AG10803 (cell line): Measurements from ENCODE around the gene ROR2.
A peak's percentile ranks its signal among the peaks of the same experiment; 100 is the strongest.
"Not testable (repeated sequence)": the region's sequence is repeated elsewhere in the genome, so short reads cannot be mapped to it uniquely, and the experiment has no call there.

ENCODE experiments used
- DNase-seq: peaks from one replicate; pipeline ENCODE4 v3.0.0; 2010; ENCODE audit warnings: low read depth
- H3K4me3 ChIP-seq: 2 replicates; pipeline ENCODE4 v1.5.1; 2011; ENCODE audit warnings: mild to moderate bottlenecking, low read length, control low read depth
- CTCF ChIP-seq: conservative IDR thresholded peaks from 2 replicates; pipeline ENCODE4 v1.5.1; 2011; ENCODE audit warnings: mild to moderate bottlenecking, low read length, control low read depth, inconsistent platforms

The ROR2 gene

DNA sequence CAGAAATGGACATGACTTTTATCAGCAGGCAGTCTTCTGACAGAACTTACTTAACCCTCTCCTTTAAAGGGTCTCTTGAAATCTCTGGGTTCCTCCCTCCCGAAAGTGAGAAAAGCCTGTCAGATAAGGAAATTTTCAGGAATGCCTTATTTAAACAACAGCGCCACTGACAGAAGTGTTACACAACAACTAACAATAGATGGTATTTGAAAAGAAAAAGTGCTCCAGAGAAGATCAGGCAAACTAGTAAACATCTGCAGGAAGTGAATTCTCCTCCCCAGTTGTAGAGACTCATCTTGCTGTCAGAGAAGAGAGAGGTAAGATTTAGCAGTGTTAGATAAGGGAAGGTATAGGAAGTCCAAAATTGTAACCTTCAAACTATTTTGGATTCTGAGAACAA is 419.2 kb downstream of the ROR2 start:
- no peak overlapping the region for H3K4me3 ChIP-seq
- TF ChIP-seq CTCF: no peak
- peak; percentile 41 for DNase-seq

GRCh38 chr9:91522481-91522880 is 427.5 kb downstream of the ROR2 start:
- no peak for TF ChIP-seq CTCF
- DNase-seq: no peak
- no peak overlapping the region for H3K4me3 ChIP-seq

GRCh38 chr9:91519520-91520277 is 430.3 kb downstream of the ROR2 start:
- H3K4me3 ChIP-seq: no peak overlapping the region
- TF ChIP-seq CTCF: no peak
- peak; percentile 66 for DNase-seq

DNA sequence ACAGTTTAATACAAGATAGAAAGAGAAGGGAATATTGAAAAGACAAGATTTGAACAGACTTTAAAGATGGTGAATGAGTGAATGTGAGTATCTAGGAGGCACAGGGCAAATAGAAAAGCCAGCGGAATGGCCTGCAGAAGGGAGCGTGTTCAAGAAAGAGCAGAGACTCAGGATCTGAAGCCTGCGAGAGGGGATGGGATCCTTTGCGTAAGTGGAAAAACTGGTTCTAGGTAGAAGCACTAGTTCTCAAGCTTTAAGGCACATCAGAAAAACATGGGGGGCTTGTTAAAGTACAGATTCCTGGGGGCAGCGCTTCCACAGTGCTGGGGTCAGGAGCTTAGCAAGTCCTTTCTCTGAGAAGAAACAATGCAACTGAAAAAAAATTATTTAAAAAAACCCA is 431.6 kb downstream of the ROR2 start:
- no peak for DNase-seq
- TF ChIP-seq CTCF: no peak
- no peak overlapping the region for H3K4me3 ChIP-seq

DNA sequence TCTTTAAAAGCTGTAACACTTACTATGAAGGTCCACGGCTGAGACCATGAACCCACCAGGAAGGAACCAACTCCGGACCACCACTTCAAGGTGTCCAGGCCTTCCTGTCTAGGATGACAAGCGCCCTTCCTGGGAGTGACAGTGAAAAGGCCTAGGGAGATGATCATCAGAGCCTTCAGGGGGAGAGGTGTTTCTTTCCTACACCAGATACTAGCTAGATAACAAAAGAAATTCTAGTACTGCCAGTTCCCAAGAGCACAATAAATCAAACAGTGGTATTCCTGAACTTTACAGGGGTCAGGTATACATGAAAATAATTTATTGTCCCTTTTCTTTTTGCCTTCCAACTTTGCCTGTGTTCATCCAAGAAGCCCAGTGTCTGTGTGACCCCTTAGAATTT is 432.2 kb downstream of the ROR2 start:
- H3K4me3 ChIP-seq: no peak overlapping the region
- no peak for DNase-seq
- TF ChIP-seq CTCF: no peak

- DNase-seq: not testable (repeated sequence)
These were observed 432.7 kb downstream of the ROR2 start for GRCh38 chr9:91517332-91517731.

DNA sequence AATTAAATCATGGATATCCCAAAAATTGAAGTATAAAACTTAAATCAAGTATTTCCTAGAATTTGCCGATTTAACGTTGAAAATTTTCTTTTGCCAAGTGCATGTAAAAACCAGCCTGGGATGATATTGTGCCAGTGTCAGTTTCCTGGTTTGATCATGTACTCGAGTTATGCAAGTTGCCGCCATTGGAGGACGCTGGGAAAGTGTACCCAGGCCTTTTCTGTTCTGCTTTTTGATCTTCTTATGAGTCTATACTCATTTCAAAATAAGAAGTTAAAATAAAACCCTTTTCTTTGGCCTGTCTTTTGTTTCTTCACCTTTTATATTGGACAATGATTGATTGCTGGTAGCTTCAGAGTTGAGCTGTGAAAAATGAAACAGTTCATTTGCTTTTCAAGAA is 433.3 kb downstream of the ROR2 start:
- no peak for DNase-seq

More at GRCh38 chr9:91517332-91517731, 432.7 kb downstream of the ROR2 start:
- not testable (repeated sequence) for H3K4me3 ChIP-seq

More for the DNA sequence above, 433.3 kb downstream of the ROR2 start:
- no peak for TF ChIP-seq CTCF
- no peak overlapping the region for H3K4me3 ChIP-seq
